ENCODE results near the gene CLNK.
A peak's percentile ranks its signal among the peaks of the same experiment; 100 is the strongest.
"Not testable (repeated sequence)": the region's sequence is repeated elsewhere in the genome, so short reads cannot be mapped to it uniquely, and the experiment has no call there.

CLNK gene

DNA sequence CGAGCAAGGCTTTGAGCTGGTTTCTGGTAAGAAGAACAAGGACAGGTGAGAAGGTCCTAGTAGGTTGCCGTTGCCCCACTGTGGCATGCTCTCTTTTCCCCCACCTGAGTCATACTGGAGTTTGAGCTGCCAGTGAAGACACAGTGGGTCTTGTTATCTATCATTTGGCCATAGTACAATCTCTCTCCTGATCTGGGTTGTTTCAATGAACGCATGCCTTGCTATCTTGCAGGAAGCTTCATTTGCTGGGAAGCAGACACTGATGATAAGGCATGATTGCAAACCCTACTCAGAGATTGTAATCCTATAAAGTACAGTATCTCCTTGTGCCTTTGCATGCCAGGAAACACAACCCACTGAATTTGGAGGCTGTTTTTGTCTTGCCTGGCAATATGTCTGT lies 77.4 kb downstream of the CLNK start:
- DNase-seq, result no peak

DNA sequence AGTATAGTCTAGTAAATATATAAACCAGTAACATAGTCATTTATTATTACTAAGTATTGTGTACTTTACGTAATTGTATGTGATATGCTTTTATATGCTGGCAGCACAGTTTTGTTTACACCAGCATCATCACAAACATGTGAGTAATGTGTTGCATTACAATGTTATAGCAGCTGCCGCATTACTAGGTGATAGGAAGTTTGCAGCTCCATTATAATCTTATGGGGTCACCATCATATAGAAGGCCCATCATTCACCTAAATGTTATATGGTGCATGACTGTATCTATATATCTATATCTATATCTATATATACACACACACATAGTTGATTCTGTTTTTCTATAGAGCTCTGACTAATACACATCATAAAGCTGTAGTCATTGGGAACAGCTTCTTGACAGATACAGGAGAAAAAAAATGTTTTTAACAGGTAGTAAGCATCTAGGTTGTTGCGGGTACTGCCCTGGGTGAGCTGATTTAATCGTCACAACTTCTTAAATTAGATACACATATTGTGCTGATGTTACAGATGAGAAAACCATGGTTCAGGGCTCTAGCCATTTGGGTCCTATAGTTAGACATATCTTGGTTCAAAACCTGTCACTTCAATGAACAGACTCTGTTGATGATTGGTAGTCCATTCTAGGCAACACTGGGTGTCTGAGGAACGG lies 77.9 kb downstream of the CLNK start:
- no peak for DNase-seq

- DNase-seq, result no peak
Measured at GRCh38 chr4:10605746-10606482, 78.7 kb downstream of the CLNK start.

GRCh38 chr4:10605031-10605430 lies 79.5 kb downstream of the CLNK start:
- DNase-seq, result no peak

DNA sequence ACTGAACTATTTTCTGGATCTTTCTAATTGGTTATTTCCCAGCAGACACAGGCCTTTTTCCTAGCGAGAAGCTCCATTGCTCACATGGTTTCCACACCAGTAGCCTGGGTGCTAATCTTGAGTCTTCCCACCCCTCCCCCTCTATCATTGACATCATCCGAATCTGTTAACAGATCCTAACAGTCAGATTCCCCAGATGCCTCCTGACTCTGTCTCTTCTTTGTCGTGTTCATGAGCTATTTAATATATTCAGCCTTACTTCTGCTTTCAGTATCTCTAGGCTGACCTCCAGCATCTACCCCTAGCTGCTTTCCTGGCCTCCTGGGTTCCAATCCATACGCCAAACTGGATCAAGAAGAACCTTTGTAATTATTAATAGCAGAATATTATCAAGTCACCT lies 85.0 kb downstream of the CLNK start:
- DNase-seq, result no peak

- DNase-seq, result no peak
Measured at GRCh38 chr4:10598829-10599228, 85.7 kb downstream of the CLNK start.

DNA sequence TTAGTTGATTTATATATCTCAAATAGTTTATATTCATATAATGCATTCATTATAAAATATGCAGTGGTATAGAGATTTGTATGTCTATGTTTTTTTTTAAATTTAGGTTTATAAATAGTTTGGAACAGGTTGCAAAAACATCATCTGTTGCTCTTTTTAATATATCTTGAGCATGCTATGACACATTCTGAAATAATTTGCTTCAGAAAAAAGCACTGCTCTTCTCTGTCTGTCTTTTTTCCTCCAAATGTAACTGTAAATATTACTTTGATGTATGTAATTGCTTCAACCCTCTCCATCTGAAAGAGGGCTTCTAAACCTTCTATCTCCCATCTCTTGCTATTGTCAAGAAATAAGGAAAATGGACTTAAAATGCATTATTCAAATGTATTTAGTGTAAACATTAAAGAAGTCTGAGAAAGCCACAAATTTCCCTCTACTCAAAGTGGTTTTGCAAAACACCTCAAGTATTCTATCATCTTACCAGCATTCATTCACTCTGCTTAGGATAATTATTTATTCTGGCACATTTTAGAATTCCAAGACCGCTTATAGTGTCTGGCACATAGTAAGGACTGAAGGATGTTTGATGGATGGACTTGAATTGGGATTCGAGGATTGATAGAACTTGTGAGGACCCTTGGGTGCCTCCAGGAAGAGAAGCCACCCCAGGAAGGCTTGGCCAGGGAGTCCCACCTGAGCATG lies 87.8 kb downstream of the CLNK start:
- DNase-seq, result no peak

DNA sequence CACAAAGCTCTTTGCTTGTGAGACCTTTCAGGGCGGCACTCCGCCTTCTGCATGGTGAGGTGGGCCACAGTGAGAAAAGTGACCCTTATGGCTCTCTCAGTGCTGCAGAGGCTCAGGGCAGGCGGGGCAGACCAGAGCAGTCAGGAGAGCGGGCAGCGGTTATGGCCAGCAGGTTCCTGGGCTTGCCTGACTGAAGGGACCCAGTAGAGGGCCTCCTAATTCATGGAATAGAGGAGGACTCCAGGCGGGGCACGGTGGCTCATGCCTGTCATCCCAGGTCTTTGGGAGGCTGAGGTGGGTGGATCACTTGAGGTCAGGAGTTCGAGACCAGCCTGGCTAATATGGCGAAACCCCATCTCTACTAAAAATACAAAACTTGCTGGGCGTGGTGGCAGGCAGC lies 91.4 kb downstream of the CLNK start:
- DNase-seq, result no peak

GRCh38 chr4:10590896-10591295 lies 93.7 kb downstream of the CLNK start:
- no peak for DNase-seq

DNA sequence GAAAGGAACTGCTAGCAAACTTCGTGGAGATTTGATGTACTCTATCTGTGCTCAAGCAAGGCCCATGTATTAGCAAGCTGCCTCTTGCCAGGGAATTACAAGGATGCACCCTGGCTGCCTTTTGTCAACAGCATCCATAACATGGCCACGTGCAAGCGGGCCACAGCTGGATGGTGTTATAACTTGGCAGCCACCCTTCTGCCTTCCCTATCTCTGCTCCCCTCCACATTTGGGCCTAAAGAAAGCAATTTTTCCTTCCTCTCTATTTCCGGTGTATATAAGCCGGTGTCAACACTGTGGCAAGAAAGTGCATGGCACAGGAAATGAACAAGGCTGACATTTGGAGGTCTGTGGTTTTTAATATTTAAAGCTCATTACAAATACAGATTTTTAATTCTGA lies 94.8 kb downstream of the CLNK start:
- DNase-seq, result peak; percentile 21

GRCh38 chr4:10589321-10589720 lies 95.2 kb downstream of the CLNK start:
- DNase-seq, result no peak

- DNase-seq, result no peak
Measured at GRCh38 chr4:10587697-10588096, 96.9 kb downstream of the CLNK start.

DNA sequence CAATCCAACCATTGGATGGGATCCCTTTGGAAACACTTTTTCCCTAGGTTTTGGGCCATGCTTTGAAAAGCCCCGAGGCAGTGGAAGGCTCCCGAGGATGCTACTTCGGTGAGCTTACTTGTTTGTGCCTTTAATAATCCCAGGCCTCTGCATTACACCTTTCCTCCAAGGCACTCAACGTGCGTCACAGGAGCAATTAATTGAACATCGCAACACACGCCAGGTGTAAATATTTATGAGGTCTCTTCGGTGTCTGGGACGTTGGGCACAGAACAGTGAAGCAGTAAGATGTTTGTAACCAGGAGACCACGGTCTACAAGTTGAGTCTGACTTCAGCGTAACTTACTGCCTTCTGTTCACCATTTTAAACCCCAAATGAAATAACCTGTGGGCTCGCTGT lies 97.3 kb downstream of the CLNK start:
- DNase-seq, result no peak

DNA sequence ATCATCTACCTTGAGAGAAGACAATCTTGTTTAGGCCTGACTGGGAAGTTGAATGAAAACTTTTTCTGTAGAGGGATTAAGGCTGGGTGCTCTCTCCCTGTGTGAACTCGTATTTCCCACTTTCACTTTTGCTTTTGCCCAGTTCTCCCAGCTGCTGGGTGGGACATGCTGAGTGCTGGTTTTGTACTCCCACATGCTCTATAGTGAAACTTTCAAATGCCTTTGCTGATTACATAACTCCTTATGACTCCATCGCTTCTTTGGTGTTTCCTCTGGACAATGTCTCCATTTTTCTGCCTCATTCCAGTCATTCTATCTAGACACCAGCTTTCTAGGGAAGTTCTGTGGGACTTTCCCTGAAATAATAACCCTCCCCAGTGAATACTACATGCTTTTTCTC lies 100.5 kb downstream of the CLNK start:
- DNase-seq, result peak; percentile 23

GRCh38 chr4:10582951-10583350 lies 101.6 kb downstream of the CLNK start:
- DNase-seq, result no peak

GRCh38 chr4:10582059-10582686 lies 102.4 kb downstream of the CLNK start:
- DNase-seq, result peak; percentile 41

DNA sequence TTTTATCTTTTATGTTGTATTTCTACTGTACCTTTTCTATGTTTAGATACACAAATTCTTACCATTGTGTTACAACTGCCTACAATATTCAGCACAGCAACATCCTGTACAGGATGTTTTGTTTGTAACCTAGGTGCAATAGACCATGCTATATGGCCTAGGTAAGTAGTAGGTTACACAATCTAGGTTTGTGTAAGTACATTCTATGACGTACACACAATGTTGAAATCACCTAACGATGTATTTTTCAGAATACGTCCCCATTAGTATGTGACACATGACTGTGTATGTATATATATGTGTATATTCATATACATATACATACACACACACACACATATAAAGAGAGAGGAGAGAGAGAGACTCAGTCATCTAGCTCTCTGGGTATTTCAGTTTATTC lies 103.5 kb downstream of the CLNK start:
- no peak for DNase-seq

GRCh38 chr4:10579648-10580047 lies 104.9 kb downstream of the CLNK start:
- no peak for DNase-seq

DNA sequence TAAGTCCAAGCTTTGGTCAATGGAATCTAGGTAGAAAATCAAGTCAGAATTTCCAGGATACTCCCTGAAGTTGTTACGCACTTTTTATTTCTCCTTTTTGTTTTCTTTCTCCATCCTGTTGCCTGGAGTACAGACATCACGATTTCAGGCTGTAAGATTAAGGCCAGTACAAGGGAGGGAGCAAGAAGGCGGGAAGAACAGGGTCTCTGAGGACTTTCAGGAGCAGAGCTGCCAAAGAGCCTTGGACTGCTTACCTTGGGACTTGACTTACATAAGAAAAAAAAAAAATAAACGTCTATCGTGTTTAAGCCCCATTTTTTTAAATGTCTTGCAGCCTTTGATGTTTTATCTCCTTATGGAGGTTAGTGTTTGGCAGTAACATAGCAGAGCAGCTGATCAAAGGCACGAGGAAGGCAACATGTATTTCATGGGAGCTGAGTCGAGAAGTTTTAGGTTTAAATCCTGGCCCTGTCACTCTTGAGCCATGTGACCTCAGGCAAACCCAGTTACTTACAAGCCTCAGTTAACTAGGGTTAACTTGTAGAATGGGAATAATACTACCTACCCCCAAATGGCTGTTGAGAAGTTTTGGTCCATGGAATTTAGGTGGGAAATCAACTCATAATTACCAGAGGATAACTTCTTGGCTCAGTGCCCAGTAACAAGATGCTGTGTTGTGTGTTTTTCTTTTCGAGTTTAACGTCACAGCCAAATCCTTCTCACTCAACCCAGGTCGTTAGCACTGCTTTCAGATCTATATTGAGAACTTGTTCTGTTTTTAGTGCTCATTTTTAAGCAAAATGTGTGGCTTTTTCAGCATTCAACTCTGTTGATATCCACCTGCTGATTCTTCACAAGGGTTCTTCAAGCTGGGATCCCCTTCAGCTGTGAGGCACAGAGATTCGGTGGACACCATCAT lies 106.8 kb downstream of the CLNK start:
- no peak for DNase-seq

DNA sequence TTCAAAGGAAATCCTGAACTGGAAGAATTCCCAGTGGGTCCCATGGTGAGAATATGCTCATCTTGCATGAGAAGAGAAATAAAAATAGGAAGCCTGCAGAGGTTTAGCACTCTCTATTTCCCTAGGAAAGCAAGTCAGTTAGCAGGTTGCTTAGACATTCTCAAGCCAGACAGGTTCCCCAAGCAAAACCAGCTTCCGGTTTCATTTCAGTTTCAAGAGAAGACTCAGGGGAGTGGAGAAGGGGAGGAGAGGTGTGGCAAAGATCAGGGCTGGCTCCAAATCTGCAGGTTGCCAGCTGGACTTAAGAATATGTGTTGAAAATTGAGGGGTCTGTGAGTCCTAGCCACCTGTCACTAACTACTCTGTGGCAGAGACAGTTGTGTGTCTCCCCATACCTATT lies 107.5 kb downstream of the CLNK start:
- DNase-seq, result no peak

DNA sequence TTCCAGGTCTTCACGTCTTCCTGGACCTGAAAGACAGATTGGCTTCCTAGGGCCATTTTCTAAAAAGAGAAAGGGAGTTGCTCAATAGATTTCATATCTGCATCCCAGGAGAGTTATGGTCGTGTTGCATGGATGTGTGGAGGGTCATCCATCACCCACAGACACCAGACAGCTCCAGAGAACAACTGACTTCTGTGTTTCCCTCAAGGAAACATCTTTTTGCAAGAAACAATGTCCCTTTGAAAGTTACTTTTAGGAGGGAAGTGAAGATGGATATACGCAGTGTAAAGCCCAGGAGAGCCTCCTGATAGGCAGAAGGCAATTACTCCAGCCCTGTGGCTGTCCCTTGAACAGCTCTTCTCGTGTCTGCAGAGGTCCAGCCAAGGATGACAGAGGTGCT lies 108.3 kb downstream of the CLNK start:
- no peak for DNase-seq

- DNase-seq, result no peak
Measured at GRCh38 chr4:10575414-10575813, 109.2 kb downstream of the CLNK start.

DNA sequence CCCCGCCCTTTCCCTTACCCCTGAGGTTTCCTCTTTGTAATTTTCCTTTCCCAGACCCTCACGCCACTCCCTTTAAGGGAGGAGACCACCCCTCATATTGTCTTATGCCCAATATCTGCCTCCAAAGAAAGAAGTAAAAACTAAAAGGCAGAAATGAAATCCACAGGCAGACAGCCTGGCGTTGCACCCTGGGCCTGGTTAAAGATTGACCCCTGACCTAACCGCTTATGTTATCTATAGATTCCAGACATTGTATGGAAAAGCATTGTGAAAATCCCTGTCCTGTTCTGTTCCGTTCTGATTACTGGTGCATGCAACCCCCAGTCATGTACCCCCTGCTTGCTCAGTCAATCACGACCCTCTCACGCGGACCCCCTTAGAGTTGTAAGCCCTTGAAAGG lies 110.0 kb downstream of the CLNK start:
- DNase-seq, result not testable (repeated sequence)

Data from right hindlimb (tissue), 1 donor.